ENCODE measurements around the gene TENM4.

TENM4 gene

DNA sequence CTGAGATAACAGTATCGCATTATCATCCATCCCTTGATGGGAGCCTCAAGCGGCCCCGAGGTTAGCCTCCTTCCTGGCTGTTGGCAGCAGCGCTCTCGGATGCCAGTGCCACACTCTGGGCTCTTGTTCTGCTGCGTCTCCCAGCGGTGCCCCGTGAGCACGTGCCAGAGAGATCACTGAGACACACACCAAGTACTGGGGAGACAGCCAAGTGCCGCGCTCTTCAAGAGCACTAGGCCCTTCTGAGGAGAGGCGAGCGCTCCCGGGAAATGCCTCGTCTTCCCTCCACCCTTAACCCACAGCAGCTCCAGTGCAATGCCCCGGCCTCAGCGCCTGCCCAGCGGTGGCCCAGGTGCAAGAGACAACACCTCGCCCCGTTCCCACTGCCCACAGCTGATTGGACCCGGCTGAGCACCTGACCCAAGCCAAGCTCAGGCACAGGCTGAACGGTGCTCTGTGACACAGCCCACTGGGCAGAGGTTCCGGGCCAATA is 617.9 kb downstream of the TENM4 start:
- DNase-seq, result no peak

DNA sequence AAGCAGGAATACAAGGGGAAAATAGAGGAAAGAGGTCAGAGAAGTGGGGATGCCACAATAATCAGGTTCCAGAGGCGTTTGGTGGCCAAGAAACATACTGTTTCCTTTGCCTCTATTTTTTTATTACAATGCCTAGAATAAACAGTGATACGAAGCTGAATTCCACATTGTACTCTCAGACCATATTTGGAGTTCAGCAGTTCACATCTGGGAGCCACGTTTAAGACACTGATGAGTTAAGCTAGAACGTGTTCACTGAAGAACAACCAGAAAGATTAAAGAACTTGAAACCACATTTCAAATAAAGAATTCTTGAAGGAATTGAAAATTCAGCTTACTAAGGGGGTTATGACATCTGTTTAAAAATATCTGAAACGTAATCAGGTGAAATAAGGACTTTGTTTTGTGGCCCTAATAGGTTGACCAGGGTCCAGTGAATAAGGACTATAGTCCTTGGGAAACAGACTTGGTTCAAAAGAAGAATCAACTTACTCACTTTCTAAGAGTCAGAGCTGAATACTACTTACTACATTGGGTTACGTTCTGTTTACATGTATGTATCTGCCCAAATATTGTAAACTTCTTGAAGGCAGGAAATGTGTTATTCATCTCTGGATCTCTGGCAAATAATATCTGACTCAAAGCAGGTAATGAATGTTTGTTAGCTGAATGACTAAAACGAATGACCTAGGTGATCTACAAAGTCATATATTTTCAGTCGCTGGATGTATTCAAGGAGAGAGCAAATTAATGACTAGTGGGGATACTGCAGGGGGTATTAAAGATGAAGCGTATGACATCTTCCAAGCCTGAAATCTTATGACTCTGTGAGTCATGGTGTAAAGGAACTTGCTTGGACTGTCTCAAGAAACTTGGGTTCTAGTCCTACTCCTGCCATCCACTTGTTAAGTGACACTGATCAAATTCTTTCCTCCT is 619.2 kb downstream of the TENM4 start:
- DNase-seq, result no peak

DNA sequence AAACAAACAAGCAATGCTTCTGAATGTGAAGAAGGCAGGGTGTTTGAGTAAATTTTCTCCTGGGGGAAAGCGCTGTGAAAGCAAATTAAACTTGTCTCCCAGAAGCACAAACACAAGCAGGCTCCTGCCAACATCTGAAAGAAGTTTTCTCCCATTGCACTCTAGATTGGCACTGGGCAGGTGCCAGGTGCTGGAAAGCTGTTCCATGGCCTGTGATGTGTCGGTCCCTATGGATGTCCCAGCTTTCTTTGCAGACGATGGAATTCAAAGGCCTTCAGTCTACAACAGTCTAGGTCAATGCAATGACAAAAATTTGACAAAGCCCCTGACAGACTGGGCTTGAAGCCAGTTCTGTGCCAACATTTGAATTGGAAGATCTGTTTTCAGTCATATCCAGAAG is 620.1 kb downstream of the TENM4 start:
- DNase-seq, result no peak

DNA sequence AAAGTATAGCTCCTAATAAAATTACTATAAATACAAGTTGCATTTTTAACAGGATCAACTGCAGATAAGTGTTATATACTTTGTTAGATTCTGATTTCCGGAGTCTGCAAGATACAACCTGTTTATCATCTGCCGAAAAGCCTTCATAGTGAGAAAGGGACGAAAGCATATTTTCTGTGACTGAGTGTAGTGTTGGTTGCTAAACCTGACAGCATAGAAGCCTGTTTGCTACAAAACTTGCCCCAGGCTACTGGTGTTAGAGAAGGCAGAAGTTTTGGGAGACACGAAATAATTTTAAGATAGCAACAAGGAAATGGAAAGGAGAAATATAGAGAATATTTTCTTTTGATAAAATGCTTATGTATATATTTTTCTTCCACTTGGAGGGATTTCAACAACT is 622.6 kb downstream of the TENM4 start:
- no peak for DNase-seq

DNA sequence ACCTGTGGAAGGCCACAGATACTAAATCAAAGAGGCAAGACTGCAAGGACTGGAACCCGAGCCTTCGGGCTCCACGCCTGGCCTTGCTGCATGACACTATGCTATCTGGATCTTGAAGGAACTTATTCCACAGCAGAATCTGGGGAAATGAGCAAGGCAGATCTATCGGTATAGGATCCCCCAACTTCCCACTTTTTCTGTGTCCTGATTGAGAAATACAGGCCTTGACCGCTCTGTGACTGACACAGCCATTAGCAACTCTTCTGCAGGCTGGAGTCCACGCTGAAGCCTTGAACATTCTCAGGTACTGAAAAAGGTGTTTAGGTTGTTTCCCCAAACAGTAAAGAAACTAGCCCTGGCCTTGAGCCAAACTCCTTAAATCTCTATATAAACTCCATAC is 625.0 kb downstream of the TENM4 start:
- no peak for DNase-seq

DNA sequence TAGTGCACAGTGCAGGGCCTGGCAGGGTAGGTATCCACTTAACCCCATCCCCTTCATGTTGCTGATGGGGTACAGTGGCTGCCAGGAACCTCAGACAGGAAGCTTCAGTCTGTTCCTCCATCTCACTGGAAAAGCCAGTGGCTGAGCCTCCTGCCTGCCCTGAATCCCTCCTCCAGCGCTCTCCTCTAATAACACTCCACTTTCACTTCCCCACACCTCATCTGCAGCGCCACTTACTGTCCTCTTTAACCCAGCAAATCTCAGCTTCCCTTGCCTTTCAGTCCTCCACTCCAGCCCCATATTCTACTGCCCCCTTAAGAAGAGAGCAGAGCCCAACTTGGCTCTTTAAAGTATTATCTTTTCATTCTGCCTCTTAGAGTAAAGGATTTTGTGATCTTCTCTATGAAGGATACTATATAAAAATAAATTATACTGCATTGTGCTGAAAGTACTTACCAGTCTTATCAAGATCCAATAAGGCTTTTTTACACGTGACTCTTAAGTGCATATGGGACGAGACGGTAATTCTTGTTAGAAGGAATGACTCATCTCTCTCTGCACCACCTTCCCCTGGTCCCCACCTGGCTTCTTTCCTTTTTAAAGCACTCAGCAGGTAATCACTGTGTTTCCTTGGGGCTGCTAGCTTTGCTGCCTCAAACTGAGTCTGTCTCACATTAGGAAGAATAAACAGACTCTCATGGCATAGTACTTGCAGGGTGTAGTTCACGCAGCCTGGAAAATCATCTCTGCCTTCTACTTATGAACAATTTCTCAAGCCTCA is 628.1 kb downstream of the TENM4 start:
- DNase-seq, result no peak

DNA sequence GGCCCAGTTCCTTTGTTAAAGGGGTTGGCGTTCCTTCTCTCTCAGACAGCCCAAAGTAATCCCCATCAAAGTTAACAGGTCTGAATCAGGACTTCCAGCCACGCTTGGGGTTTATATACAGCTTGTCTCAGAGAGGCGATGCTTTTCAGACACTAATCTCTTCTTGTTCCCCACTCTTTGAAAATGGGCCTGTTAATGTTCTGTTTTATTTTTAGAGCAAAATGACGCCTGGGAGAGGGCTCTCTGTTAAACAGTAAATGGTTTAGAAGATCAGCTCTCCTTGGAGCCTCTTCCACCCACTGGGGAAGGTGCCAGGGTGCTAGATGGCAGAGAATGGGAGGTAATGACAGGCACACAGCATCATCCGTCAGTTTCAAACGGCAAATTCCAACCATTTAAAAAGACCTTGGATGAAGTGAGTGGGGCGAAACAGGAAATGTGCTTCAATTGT is 630.2 kb downstream of the TENM4 start:
- no peak for DNase-seq

DNA sequence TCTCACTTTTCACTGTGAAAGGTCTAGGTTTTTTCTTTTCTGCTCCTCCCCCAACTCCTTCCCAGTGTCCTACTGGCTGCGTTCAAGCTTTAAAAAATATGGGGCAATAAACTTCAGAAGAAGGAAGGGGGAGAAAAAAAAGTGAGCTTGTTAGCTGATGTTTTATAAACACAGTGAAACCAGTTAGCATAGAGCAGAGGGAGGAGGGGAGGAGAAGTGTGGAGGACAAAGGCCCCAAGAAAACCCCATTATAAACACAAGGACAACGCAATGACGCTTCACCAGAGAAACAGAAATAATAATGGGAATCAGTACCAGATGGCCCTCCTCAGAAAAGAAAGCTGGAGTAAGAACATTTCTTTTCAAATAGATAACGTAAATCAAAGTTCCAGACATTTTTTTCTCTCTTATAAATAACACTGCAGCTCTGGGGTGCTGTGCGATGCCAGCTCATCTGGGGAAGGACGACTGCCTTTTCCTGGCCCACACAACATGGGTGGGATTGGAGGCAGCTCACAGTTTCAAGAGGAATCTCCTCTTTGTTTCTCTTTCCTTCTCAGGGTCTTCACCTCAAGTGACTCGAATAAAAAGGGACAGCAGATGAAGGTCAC is 630.8 kb downstream of the TENM4 start:
- DNase-seq, result no peak

DNA sequence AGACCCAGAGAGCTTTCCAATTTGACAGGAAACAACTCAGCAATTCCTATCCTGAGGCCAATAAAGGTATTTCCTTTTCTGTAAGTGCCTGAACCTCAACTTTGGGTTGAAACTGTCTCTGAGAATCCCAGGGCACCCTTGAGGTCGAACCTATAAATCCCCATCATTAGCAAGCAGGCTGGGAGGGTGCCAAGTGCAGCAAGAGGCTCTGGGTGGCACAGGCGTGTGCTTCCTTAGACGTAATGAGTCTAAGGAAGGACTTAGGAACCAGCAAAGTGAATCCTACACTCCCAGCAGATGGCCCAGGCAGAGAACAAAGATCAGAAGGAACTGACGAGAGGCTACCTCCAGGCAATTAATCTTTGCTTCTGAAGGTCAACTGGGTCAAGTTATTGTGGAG is 631.9 kb downstream of the TENM4 start:
- DNase-seq, result no peak

DNA sequence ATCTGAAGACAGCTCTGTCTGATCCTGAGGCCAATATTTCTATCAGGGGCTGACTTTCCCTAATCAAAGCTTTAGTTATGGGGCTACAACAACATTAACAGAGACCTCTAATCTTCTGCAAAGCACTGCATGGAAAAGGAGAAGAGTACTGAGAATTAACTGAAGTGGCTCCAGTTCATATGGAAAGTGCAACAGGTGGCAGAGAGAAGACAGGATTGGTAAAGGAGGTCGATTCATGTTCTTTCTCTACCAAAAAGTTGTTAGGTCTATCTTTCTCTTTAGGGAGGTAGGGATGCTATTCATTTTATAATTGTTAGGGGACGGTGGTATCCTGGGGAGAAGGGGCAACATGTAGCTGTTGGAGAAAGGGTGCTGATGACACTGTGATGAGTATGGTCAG is 633.5 kb downstream of the TENM4 start:
- DNase-seq, result no peak

DNA sequence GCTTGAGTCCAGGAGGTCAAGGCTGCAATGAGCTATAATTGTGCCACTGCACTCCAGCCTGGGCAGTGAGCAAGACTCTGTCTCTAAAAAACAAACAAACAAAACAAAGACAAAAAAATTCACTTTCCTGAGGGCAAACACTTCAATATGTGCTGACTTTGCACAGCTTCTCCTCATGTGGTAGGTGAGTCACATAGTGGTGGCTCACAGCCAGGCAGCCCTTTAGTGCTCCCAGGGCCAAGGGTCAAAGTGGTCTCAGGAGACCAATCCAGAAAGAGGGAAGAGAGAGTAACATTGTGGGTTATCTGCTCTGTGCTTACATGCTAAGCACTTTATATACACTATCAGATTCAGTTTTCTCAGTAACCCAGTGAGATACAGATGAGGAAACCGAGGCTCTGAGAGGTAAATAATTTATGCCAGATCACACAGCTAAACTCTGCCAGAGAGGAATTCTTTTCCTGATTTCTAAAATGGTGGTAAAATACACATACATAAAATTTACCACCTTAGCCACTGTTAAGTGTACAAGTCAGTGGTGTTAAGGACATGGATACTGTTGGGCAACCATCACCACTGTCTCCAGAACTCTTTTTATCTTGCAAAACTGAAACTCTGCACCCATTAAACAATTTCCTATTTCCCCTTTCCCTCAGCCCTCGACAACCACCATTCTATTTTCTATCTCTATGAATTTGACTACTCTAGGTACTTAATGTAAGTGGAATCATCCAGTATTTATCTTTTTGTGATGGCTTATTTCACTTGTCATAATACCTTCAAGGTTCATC is 634.4 kb downstream of the TENM4 start:
- no peak for DNase-seq

DNA sequence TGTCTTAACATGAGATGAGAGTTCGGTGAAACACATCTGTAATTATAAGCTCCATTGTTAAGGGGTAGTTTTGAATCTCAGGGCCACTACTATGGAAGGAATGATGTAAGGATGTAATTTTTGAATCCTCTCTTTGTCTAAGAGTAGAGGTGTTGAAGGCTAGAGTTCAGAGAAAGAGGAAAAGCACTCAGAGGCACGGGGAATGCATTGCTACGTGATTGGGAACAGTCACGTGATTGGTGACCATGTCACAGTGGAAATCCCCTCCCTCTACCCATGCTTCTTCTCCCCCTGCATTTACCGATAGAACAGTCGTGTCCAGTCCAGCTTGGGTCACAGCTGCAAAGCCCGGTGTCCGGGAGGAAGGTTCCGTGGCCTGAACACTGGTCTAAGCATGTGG is 635.8 kb downstream of the TENM4 start:
- DNase-seq, result no peak

DNA sequence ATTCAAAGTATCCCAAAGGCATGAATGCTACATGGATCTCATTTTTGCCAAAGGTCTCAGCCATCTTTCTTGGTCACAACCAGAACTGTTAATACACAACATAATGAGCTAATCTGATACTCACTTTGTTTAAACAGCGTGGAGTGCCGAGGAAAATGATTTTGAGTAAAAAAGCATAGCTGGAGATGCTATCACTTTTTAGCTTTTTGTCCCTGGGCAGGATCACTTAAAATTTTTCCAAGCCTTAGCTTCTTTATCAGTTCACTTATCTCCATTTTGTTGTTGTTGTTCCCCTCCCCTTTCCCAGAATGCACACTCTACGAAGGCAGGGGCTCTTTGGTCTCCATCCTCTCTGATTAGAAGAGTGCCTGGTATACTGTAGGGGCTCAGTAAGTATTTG is 636.8 kb downstream of the TENM4 start:
- no peak for DNase-seq

DNA sequence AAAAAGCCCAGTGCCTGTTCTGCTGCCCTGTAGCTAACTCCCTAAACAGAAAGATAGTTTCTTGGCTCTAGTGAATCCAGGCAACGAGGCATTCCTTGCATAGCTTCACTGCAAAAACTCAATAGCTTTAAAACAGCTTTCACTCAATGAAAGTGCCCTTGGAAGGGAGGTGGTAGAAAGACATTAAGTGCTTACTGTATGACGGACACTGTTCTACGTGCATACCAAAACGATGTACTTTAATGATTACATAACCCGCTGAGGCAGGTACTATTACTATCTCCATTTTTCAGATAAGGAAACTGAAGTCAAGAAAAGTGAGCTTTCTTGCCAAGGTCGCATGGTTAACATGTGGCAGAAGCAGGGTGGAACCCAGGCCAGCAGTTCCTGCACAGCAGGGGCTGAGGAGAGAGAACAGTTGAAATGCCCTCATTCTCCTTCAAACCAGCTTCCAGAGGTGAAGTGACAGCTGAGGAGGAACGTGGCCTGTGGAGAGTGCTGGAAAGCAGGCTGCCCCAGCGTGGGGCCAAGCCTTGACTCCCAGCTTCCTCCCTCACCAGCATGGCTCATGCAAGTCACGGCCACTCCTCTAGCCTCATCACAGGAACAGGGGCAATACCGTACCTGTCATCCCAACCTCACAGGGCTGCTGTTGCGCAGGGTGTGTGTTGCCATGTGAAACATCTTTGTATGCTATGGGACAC is 638.6 kb downstream of the TENM4 start:
- no peak for DNase-seq

DNA sequence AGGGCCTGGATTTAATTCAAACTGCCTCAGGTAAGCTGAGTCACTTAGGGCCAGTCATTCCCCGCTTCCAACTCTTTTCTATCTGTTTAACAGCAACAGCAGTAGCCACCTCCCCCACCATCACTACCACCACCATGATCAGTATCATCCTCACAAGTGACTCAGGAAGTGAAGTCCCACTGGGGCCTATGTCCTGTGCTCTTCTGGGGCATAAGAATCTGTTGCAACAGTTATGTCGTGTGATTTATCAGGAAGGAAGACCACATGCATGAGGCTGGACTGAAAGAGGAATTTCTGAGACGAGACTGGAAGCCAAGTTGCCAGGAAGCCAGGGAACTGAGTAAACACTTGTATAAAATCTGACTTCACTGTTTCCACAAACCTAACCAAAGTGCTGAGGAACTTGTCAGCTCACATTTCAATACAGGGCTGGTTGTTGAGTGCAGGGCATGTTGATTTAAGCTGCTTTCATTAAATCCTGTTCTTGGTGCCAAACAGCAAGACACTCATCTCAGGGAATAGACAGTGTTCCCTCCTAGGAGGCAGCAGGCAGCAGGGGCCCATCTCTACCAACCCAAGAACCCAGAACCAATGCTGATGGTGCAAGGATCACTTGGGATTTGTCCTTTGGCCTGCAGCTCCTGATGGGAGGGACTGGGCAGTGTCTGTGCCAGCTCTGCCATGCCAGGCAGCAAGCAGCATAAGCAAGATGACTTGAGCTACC is 639.5 kb downstream of the TENM4 start:
- no peak for DNase-seq

DNA sequence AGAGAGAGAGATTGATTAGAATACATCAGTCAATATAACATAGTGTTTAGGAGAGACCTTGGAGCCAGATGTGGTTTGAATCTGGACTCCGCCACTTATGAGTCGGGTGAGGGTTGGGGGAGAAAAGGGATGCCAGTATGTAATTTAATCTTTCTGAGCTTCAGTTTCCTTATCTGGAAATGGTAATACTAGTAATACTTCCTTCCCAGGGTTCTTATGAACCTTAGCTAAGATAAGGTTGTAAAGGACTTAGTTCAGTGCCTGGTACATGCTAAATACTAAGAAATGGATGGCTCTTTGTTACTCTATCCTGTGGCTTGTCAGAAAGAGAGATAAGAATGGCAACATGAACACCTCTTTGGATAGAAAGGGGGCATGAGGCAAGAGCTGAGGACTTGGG is 640.1 kb downstream of the TENM4 start:
- no peak for DNase-seq

DNA sequence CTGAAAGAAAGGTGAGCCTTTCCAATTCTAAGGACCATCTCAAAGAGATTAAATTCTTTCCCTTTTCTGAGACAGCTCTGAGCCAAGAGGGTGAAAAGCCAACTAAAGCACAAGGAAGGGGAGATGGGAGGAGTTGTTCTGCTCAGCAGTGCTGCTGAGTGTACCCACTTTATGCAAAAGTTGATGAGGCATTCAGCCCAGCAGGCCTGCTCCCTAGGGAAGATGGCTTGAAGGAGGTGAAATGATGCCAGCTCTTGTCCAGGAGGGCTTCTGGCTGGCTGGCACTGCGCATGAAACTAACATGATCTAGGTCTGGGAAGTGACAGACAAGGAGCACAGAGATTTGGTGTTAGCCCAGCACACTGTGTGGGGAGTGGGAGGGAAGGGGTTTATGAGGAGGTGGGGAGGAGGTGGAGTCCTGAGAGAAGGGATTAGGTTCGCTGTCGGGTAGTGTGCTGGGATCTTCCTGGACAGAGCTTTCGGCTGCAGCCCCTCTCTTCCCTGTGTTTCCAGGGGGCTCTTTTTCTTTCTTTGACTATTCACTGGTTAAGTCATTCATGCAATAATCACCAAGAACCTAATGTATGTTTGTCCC is 640.6 kb downstream of the TENM4 start:
- no peak for DNase-seq

DNA sequence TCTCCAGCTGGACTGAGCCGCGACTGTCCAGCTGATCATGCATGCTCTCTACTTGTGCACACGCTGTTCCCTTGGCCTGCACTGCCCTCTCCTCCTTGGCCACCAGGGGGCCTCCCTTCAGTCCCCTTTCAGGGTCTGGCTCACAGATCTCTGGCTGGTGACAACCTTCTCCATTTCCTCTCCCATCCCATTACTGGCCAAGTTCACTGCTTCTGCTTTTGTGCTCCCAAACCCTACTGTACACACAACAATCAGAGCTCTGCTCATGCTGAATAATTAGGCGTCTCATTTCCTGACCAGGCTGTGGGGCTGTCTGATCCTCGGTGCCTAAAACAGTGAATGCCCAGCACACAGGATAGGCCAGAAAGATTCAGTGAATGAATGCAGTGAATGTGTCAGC is 642.2 kb downstream of the TENM4 start:
- DNase-seq, result no peak

DNA sequence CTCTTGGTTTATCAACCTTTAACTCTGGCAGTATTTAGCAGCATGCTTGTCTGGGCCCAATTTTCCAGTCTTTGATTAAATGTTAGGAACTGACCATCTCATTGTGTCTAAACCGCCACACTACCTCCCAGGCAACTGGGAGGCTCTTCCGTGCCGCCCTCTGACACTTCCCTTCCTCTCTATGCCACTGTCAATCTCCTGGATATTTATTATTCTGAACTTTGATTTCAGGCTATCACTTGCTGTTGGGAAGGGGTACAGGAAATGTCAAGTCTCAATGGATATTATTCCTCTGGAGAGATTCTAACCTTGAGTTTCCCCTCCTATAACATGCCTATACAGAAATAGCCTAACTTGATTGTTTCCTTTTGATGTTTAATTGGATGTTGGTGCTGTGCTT is 643.3 kb downstream of the TENM4 start:
- DNase-seq, result no peak

DNA sequence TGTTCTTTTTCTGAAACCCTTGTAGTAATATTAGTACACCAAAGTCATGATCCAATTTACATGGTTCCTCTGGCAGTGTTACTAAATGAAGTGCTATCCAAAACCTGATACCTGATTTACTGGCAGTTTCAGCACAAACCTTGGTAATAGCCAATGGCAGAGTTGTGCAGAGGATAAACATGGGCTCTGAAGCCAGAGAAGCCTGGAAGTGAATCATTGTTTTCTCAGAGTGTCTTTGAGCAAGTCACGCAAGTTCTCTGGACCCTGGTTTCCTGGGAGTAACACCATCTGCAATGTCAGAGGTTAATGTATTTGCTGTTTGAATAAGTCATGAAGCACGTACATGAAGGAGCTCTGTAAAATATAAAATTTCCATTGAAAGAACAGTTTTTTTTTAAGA is 643.9 kb downstream of the TENM4 start:
- no peak for DNase-seq
